GM21723 (cell line): ENCODE measurements around the gene ARID5B.

ENCODE experiments used
- ATAC-seq: cut with Tn5 transposase; IDR thresholded peaks from one replicate; pipeline ENCODE4 v1.9.1; 2021; ENCODE audit warnings: mild to moderate bottlenecking, moderate library complexity; ENCODE audit not compliant: unreplicated experiment

The ARID5B gene

DNA sequence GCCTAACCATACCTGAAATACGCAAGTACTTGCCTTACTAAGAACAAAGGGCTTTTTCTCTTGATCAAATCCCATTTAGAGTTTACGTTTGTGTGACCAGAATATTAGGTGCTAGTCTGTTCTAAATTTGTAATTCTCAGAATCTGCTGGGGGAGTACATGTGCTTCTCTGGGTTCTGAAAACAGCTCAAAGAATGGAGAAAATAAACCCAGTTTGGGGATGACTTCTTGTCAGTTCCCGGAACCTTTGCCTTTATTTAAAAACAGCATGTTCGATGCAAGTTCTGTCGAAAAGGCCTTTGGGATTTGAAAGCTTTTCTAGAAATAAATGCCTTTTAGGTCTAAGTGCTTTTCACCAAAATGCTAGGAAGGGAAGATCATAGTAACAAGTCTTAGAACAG lies 147.0 kb downstream of the ARID5B start:
- ATAC-seq = no peak

DNA sequence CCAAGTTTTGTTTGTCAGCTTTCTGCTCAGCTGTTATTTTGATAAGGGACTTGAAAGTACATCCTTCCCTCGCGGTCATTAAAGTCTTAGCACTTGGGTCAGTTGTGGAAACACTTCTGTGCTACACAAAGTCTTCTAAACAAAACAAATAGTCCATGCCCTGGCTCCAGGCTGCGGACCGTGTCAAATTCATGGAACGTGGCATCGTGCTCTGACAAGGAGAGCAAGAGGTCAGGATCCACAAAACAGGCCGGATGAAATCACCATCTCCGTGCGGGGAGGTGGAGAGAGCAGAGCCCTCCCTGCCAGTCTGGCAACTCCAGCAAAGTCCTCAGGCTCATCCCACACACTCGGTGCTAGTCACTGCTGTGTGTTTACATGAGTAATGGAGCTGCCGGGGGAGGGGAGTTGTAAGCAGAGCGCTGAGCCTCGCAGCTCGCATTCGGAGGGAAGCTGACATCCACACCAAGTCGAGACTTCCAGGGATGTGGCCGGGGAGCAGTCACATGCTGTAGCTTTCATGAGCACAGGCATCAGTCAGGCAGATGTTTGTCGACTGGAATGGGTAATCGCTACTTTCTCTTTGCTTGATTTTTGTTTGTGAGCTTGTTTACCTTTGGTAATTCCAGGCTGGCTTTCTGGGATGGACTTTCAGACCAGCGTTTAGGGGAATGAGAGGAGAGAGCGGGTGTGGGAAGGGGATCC lies 147.6 kb downstream of the ARID5B start:
- ATAC-seq = no peak

DNA sequence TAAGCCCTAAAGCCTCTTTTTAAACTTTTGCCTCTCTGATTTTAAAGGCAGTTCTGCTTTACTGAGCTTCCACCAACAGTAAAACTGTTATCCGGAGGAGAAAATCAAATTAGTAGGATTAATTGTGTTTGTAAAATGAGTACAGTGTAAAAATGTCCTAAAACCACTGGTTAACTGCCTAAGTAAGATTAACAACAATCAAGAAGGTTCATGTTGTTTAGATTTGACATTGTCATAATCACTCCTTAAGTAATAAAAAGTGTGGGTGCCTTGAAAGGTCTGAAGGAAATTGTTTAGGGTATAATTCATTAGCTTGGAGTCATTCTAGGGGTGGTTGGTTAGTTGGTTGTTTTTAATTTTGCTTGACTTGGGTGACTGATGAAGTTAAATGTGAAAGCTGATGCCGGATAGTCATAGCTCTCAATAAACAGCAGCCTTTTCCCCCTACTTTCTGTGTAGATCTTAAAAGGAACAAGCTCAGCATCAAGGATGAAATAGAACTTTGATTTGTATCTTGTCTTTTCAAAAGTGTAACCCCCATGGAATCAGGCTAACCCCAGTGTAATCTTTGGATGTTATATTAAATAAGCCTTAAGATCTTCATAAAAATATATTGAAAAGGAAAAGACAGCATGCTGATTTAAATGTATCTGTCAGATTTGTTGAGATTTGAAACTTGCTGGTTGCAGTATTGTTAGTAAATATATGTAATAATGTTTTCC lies 148.3 kb downstream of the ARID5B start:
- ATAC-seq = no peak

DNA sequence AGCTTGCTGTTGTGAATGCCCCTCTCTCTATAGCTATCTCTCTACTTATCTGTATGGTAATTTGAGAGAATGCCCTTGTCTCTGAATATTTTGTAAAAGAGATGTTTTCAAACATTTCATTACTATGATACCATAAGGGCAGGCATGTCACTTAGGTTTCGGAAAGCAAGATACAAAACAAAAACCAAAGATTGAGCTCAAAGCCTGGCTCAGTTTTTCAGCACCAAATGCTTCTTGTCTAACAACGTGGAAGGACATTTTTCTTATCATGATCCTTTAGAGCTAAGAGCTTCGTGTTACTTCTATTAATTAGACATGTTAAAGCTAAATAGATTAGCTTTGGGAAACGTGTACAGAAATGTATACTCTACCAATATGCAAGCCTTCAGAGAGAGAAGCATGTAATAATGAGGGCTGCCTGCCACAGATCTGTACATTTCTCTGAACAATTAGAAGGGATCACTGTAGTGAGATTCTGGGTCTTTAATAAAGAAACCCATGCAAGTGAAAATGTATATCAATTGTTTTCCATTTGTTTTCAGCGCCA lies 148.9 kb downstream of the ARID5B start:
- ATAC-seq = no peak

DNA sequence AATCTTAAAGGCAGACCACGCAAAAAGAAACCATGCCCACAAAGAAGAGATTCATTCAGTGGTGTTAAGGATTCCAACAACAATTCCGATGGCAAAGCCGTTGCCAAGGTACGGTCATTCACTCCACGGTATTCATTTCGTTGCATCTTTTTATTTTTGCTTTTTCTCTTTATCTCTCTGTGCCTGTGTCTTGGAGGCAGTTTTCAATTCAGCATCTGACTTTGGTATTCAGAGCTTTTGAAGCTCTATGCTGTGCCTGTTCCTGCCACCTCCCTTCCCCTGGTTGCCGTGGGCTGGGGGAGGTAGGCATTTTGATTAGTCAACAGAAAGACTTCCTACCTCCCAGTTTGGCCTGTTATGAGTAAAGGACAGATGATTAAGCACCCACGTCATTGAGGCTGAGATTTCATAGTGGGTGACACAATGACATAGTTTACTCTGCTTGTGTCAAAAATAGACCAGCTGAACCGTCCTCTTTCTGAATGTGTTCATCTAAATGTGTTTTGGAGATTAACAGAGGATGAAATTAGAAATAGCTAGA lies 149.5 kb downstream of the ARID5B start:
- peak; percentile 49 for ATAC-seq

DNA sequence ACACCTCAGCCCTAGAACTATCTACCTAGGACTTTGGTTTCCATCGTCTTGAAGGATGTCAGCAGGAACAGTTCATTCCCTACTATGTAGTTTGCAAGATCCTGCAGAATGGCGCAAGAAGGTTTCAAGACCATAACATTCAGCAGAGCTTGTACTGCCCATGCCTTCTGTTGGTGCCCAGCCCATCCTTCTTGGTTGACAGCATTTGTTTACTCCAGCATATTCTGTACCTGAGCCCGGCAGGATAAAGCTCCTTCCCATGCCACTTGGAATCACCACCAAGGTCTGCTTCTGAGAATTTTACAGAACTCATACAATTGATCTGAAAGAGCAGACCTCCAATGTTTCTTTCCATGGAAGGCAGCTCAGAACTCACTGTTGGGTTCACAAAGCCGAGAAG lies 150.8 kb downstream of the ARID5B start:
- ATAC-seq = no peak

DNA sequence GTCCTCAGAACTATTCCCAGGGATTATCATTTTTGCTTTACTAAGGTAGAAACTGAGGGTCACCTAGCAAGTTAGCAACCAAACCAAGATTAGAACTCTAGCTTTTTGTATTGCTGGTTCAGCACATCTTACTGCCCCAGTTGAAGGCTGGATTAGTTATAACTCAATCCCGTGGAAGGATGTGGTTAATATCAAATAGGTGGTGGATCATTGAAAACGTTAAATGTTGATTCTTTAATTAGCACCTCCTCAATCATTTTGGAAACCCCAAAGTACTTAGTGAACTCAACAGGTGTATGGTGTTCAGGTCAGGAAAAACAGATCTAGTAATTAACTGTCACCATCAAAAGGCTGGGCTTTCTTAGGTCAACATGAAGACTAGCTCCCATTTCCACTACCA lies 152.4 kb downstream of the ARID5B start:
- no peak for ATAC-seq

DNA sequence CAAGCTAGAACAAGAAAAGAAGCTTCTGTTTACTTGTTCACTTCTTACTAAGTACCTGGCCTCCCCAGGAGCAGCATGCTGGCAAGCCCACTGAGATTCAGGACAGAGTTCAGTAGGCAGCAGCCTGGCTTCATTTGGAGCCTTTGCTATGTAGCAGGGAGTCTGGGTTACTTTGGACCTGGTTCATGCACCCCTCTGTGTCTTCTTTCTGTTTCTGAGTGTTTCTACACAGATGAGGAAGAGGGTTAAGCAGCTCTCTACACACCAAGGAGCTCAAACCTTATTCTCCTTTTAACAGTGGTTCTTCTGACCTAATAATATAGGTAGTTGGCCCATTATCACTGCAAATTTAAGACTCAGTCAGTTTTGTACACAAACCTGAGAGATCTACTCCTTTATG lies 152.9 kb downstream of the ARID5B start:
- ATAC-seq = peak; percentile 41

DNA sequence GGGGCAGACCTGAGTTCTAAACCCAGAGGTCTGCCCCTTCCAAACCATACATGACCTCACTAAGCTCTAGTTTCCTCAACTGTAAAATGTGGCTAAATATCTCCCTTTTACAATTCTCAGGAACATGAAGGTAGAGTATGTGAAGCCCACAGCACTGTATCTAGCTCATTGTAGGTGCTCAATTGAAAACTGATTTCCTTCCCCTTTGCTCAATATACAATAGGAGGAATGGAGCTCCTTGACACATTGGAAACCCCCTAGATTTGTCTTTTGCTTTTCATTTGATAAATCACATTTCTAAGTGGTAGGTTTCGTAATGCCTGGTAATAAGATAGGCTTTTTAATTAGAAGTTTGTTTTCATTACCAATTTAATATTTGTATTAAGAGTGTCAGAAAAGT lies 153.3 kb downstream of the ARID5B start:
- ATAC-seq = peak; percentile 35

DNA sequence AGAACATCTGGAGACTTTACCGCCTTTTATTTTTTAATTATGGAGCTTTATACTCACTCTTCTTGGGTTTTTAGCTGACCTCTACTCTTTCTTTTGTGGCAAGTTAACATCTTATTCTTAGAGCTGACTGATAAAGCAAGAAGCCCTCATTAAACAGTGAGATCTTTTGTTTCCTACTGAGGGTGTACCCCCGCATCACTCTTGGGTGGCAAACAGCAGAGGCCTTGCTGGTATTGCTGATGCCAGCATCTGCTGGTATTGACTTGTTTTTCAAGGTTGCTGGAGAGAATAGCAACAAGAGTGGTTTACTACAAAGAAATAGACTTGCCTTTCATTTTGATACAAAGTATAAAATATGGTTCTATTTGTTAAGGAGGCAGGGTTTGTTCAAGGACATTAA lies 154.7 kb downstream of the ARID5B start:
- no peak for ATAC-seq

DNA sequence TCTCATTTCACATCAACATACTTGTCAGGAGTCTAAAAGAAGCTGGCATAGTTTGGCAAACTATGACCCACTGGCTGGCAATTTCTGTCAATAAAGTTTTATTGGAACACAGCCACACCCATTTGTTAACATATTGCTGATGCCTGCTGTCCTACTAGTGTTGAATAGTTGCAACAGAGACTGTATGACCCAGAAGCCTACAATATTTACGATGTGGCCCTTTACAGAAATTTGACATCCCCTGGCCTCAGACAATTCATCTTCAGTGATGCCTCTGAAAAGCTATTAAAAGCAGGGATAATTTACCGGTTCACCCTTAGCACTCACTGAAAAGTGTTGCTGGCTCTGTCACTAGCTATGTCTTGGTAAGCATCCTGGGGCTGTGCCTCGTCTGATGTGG lies 155.2 kb downstream of the ARID5B start:
- no peak for ATAC-seq

DNA sequence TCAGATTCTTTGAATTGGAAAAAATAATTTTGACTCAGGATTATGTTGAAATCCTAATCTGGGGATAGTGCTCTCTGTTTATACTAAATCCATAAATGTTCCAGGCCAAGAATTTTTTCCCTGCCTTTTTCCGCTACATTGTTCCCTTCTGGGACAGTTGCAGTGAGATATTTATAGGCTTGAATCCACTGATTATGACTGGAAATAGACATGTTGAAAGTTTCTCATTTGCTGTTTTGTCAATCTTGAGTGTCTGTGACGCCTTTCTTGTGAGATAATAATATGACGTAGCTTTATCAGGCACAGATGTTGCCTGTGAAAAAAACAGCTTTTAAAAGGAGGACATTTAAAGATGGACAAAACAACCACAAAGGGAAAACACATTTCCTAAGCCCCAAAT lies 155.9 kb downstream of the ARID5B start:
- ATAC-seq = no peak

DNA sequence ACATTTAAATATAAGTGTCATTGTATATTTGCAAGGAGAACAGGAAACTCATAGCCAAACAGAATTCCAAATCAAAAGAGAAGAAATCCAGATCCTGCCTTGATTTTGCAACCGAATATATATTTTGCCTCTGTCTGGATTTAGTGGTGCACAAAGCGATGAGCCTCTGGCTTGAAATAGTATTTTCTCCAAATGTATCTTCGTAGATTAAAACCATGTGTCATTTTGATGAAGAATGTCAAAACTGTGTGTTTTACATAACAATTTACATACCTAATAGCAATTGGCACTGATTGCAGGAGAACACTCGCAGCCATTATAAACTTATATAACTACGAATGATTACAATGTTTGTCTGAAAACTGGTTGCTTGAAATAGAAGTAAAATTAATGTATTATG lies 156.4 kb downstream of the ARID5B start:
- ATAC-seq = no peak

DNA sequence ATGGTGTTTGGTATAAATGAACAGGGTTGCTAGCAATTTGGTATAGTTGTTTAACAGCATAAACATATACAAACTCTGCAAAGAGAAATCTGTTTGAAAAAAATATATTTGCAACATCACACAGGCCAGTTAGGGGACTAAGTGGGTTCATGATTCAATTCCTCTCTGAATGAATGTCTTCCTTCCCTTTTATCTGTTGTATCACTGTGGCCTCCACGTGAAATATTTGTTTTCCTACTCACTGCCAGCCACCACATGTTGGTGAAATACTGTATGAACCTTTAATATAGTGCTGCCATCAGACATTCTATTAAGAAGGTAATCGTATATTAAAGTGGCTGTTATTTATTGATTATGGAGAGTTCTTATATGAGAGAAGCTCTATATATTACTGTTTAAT lies 157.0 kb downstream of the ARID5B start:
- no peak for ATAC-seq

DNA sequence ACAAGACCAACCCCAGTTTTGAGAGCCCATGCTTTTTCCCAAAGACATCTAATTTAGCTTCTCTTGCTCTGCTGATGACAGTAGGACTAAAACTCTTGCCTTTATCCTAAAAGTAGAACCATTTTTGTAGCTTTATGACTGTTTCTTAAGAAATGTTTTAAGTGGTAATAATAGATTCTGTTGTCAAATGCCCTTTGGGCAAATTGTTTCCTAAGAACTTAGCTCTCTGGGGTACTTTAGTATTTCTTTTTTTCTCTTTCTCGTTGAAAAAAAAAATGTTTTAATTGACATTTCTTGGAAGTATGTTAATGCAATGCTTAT lies 157.4 kb downstream of the ARID5B start:
- ATAC-seq = no peak

DNA sequence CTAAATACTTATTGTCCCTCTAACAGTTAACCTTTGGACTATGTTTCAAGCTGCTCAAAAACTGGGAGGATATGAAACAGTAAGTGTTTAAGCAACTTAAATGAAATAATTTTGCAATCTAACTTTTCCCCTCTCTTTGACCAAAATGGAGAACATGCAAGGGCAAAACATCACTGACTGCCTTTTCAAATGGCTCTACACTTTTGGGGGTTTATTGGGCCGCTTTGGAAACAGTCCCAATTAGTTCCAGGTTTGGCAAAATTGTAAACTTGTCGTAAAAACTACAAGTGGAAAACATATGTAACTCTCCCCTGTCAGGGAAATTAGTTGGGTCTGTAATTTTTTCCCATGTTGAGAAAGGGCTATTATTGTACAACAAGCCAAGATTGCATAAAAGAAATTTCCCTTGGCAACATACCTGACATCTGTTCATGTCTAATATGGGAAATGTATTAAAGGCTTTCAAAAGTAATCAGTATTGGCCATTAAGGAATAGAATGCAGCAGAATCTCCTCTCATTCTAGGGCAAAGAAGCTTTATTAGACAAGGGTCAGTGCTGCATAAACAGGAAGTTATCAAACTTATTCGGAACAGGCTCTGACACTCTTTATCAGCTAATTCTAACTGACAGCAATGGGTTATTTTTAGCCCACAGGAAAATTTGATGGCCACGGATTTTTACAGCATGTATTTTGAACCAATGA lies 157.9 kb downstream of the ARID5B start:
- no peak for ATAC-seq

DNA sequence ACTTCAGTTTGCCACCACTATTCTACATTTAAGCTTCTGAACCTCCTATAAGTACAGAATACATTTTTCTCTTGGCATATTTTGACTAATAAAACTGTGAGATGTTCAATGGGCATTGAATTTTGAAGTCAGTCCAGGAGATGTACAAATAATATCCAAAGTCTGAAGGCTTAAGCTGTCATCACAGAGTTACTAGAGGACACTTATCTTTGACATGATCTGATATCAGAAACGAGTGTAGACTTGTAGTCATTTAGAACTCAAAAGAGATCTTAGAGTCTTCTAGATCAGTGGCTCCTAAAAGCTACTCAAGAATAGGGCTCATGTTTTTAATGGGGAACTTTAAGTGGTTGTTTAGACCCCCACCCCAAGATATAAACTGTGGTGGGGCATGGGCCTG lies 160.5 kb downstream of the ARID5B start:
- no peak for ATAC-seq

DNA sequence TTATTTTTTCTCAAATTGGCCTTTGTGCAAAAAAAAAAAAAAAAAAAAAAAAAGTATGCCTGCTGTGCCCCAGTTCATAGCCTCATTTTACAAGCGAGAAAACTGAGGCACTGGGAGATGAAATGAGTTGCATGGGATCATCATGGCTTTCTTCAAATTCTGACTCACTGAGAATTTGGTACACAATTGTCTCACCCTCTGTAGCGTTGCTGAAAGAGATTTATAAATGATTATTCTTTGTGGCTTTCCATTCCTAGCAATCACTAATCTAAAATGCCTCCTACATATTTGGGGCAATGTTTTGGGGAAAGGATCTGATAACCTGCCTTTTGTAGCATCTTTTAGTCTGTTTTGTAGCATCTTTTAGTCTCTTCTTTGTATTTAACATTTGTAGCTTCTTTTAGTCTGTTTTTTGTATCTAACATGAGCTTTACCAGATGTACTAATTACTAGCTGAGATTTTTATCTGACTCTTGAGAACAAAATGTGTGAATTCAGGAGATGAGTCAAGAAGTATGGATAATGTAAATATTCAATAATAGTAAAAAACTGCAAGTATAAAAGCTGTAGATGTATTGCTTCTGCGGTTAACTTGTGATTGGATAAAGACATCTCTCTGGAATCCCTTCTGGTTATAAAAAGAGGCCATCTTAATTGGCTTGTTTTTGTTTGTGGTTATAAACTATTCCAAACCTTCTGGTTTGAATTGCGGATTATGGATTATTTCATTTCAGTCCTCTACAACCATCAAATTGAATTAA lies 161.4 kb downstream of the ARID5B start:
- ATAC-seq = no peak

DNA sequence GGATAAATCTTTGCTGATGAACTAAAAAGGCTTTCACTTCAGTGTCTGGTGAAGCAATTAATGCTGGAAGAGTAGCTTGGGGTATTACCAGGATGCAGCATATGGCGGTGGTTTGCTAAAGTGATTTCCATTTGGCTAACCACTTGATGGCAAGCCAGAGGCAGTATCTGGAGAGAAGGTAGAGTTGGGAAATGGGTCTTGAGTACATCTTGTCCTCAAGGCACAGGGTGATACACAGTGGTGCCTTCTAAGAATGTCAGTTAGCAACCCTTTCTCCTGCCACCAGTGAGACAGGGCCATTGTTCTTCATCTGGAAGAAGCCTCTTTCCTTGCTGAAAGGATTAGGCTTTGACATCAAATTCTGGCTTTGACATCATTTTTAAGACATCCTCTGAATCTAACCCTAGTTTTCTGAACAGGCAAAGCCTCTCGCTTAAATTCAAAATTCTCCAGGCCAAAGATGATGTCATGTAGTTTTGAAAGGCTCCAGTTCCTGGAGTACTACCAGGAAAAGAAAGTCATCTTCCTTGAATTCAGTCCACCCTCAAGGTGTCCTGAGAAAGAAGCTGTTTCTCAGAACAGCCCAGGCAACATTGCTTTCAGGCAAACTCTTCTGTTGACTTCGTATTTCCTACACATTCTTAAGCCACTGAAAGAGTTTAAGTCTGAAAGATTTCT lies 162.4 kb downstream of the ARID5B start:
- ATAC-seq = no peak

DNA sequence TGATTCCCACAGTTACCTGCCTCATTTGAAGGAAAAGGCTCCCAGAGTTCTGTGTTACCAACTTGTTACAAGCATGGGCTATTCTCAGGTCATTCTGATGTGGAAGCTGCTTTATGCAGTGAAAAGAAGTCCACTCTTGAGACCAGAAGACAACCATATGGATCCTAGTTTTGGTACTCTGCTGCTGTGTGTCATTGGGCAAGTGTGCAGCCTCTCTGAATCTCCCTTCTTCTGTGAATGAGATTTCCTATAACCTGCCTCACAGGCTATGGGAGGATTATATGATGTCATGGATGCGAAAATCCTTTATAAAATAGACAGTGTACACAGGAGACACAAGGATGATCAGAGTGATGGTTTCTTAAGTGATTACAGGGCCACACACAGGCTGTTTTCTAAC lies 166.1 kb downstream of the ARID5B start:
- no peak for ATAC-seq
